Measurements from ENCODE around the gene ANKH. TPM values are rescaled to one million over a fixed set of nuclear protein-coding genes. Genes with fewer than 3 reads are reported as not detected.

Gene ANKH
- total RNA-seq, 2 donors from 2014 or later = 29.4 to 142 TPM

GRCh38 chr5:14698495-14698894, 173.1 kb downstream of the ANKH start:
- no peak for DNase-seq (ENCODE audit: low spot score in 2 of 2)
- H3K27ac Mint-ChIP-seq = peak overlapping the region in 1 of 2 donors; percentile 5
- H3K9me3 Mint-ChIP-seq = peaks cover 0 to 5% of the 10 kb centered on the region in 2 donors
- peak in 1 of 2 donors; percentile 12 for ATAC-seq
- H3K36me3 Mint-ChIP-seq = peaks cover 46 to 69% of the 10 kb centered on the region in 2 donors

GRCh38 chr5:14696851-14697250, 174.7 kb downstream of the ANKH start:
- Mint-ChIP-seq H3K27ac (peak overlapping the region; percentile 3 to 56), H3K9me3 (peaks cover 0 to 5% of the 10 kb centered on the region in 2 donors), H3K36me3 (peaks cover 44 to 71% of the 10 kb centered on the region in 2 donors)
- DNase-seq (ENCODE audit: low spot score in 2 of 2) (no peak), ATAC-seq (no peak)

- H3K9me3 Mint-ChIP-seq = peaks cover 0 to 5% of the 10 kb centered on the region in 2 donors
- peak overlapping the region in 1 of 2 donors; percentile 56 for H3K27ac Mint-ChIP-seq
- peaks cover 37 to 69% of the 10 kb centered on the region in 2 donors for H3K36me3 Mint-ChIP-seq
- ATAC-seq (no peak), DNase-seq (ENCODE audit: low spot score in 2 of 2) (no peak)
Measured at GRCh38 chr5:14696057-14696456, 175.5 kb downstream of the ANKH start.

GRCh38 chr5:14695152-14695551, 176.4 kb downstream of the ANKH start:
- Mint-ChIP-seq H3K36me3 (peaks cover 45 to 78% of the 10 kb centered on the region in 2 donors), H3K9me3 (peaks cover 0 to 5% of the 10 kb centered on the region in 2 donors), H3K27ac (no peak overlapping the region)
- DNase-seq (ENCODE audit: low spot score in 2 of 2) = no peak
- ATAC-seq = no peak

GRCh38 chr5:14693070-14693469, 178.5 kb downstream of the ANKH start:
- ATAC-seq (no peak), DNase-seq (ENCODE audit: low spot score in 2 of 2) (no peak)
- Mint-ChIP-seq H3K9me3 (peaks cover 0 to 6% of the 10 kb centered on the region in 2 donors), H3K27ac (peak overlapping the region in 1 of 2 donors; percentile 70), H3K36me3 (peaks cover 36 to 78% of the 10 kb centered on the region in 2 donors)

- no peak for ATAC-seq
- no peak for DNase-seq (ENCODE audit: low spot score in 2 of 2)
- Mint-ChIP-seq H3K27ac (no peak overlapping the region), H3K36me3 (peaks cover 32 to 55% of the 10 kb centered on the region in 2 donors), H3K9me3 (peaks cover 0 to 6% of the 10 kb centered on the region in 2 donors)
Measured at GRCh38 chr5:14687023-14687665, 184.4 kb downstream of the ANKH start.

GRCh38 chr5:14686517-14686916, 185.1 kb downstream of the ANKH start:
- ATAC-seq (no peak), DNase-seq (ENCODE audit: low spot score in 2 of 2) (no peak)
- peaks cover 0 to 6% of the 10 kb centered on the region in 2 donors for H3K9me3 Mint-ChIP-seq
- H3K27ac Mint-ChIP-seq = no peak overlapping the region
- H3K36me3 Mint-ChIP-seq = peaks cover 32 to 54% of the 10 kb centered on the region in 2 donors

- H3K36me3 Mint-ChIP-seq = peaks cover 29 to 48% of the 10 kb centered on the region in 2 donors
- H3K27ac Mint-ChIP-seq = peak overlapping the region; percentile 52 to 76
- peaks cover 0 to 6% of the 10 kb centered on the region in 2 donors for H3K9me3 Mint-ChIP-seq
- ATAC-seq (peak; percentile 72 to 79), DNase-seq (ENCODE audit: low spot score in 2 of 2) (no peak)
Measured at GRCh38 chr5:14685757-14686156, 185.8 kb downstream of the ANKH start.

- no peak for ATAC-seq
- H3K9me3 Mint-ChIP-seq = peaks cover 0 to 4% of the 10 kb centered on the region in 2 donors
- H3K36me3 Mint-ChIP-seq = peaks cover 19 to 38% of the 10 kb centered on the region in 2 donors
Measured at GRCh38 chr5:14684757-14685156, 186.8 kb downstream of the ANKH start.

GRCh38 chr5:14683906-14684455, 187.6 kb downstream of the ANKH start:
- DNase-seq (ENCODE audit: low spot score in 2 of 2) (no peak), ATAC-seq (no peak)
- H3K36me3 Mint-ChIP-seq = peaks cover 15 to 30% of the 10 kb centered on the region in 2 donors
- peak overlapping the region in 1 of 2 donors; percentile 85 for H3K27ac Mint-ChIP-seq
- no peaks in the 10 kb centered on the region for H3K9me3 Mint-ChIP-seq

More at GRCh38 chr5:14684757-14685156, 186.8 kb downstream of the ANKH start:
- no peak for DNase-seq (ENCODE audit: low spot score in 2 of 2)
- H3K27ac Mint-ChIP-seq = peak overlapping the region in 1 of 2 donors; percentile 34

GRCh38 chr5:14681236-14681752, 190.3 kb downstream of the ANKH start:
- Mint-ChIP-seq H3K9me3 (no peaks in the 10 kb centered on the region), H3K27ac (peak overlapping the region in 1 of 2 donors; percentile 53), H3K36me3 (peaks cover 11 to 14% of the 10 kb centered on the region in 2 donors)
- ATAC-seq (no peak), DNase-seq (ENCODE audit: low spot score in 2 of 2) (no peak)

GRCh38 chr5:14679595-14679994, 192.0 kb downstream of the ANKH start:
- Mint-ChIP-seq H3K9me3 (no peaks in the 10 kb centered on the region), H3K27ac (no peak overlapping the region), H3K36me3 (peaks cover 6 to 18% of the 10 kb centered on the region in 2 donors)
- ATAC-seq (no peak), DNase-seq (ENCODE audit: low spot score in 2 of 2) (no peak)

GRCh38 chr5:14678773-14679334, 192.7 kb downstream of the ANKH start:
- H3K36me3 Mint-ChIP-seq = peaks cover 11 to 26% of the 10 kb centered on the region in 2 donors
- no peak for DNase-seq (ENCODE audit: low spot score in 2 of 2)
- peak overlapping the region in 1 of 2 donors; percentile 29 for H3K27ac Mint-ChIP-seq
- no peaks in the 10 kb centered on the region for H3K9me3 Mint-ChIP-seq
- ATAC-seq = no peak

- Mint-ChIP-seq H3K9me3 (no peaks in the 10 kb centered on the region), H3K36me3 (peaks cover 11 to 27% of the 10 kb centered on the region in 2 donors), H3K27ac (peak overlapping the region; percentile 86 to 95)
- peak; percentile 37 to 84 for ATAC-seq
- DNase-seq (ENCODE audit: low spot score in 2 of 2) = no peak
Measured at GRCh38 chr5:14676320-14676719, 195.3 kb downstream of the ANKH start.

GRCh38 chr5:14675865-14676300, 195.7 kb downstream of the ANKH start:
- H3K36me3 Mint-ChIP-seq = peaks cover 15 to 27% of the 10 kb centered on the region in 2 donors
- DNase-seq (ENCODE audit: low spot score in 2 of 2) = no peak

GRCh38 chr5:14674983-14675854, 196.4 kb downstream of the ANKH start:
- DNase-seq (ENCODE audit: low spot score in 2 of 2) = no peak
- Mint-ChIP-seq H3K36me3 (peaks cover 15 to 27% of the 10 kb centered on the region in 2 donors), H3K9me3 (no peaks in the 10 kb centered on the region), H3K27ac (peak overlapping the region; percentile 86 to 95)
- ATAC-seq = peak; percentile 29 to 42

More at GRCh38 chr5:14675865-14676300, 195.7 kb downstream of the ANKH start:
- Mint-ChIP-seq H3K9me3 (no peaks in the 10 kb centered on the region), H3K27ac (peak overlapping the region; percentile 86 to 95)
- peak; percentile 38 to 53 for ATAC-seq

Measured in activated naive CD4-positive, alpha-beta T cell treated with anti-CD3 and anti-CD28 coated beads, Interleukin-2, amount 50 U/mL, for 72 hours (primary cell).